Esophagus squamous epithelium (tissue), 4 donors: ENCODE measurements around the gene MBNL1.

Experiments used
- CTCF ChIP-seq, 6 experiments: fragments of 450-650 bp in 4 of 6; fragments of 200-600 bp in 2 of 6; sonication (generic) in 2 of 6; IDR thresholded peaks; one replicate each; pipeline ENCODE4 v1.5.1; 2016 to 2019; ENCODE audit warnings: antibody characterized with exemption in 6 of 6, mild to moderate bottlenecking in 4 of 6, moderate library complexity in 4 of 6
- POLR2A ChIP-seq, 4 donors: fragments of 450-650 bp; IDR thresholded peaks; one replicate each; pipeline ENCODE4 v1.6.1; 2017; ENCODE audit warnings: antibody characterized with exemption in 4 of 4, mild to moderate bottlenecking in 4 of 4, moderate library complexity in 3 of 4

DNA sequence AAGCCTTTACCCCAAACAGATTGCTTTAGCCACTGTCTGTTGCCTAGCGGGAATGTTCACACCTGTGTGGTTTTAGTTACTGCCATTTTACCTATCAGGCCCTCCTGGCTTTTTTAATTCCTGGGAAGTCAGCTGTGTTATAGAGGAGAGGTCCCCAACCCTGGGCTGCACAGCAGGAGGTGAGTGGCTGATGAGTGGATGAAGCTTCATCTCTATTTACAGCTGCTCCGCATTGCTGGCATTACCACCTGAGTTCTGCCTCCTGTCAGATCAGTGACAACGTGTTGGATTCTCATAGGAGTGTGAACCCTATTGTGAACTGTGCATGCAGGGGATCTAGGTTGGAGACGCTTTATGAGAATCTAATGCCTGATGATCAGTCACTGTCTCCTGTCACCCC lies 127.0 kb downstream of the MBNL1 start:
- TF ChIP-seq CTCF (IDR thresholded peaks at IDR 0.05) (no peak), POLR2A (IDR thresholded peaks at IDR 0.05) (no peak)
